Vagina (tissue), 2 donors: ENCODE data around the gene AANAT.
A peak's percentile ranks its signal among the peaks of the same experiment; 100 is the strongest.

Experiments used
- POLR2A ChIP-seq, 2 donors: fragments of 450-650 bp; IDR thresholded peaks; one replicate each; pipeline ENCODE4 v1.6.1; 2017; ENCODE audit warnings: antibody characterized with exemption in 2 of 2, mild to moderate bottlenecking in 2 of 2, moderate library complexity in 2 of 2
- TF ChIP-seq, protein P1 (sequence below), 3 experiments: fragments of 450-650 bp in 2 of 3; fragments of 200-600 bp in 1 of 3; sonication (generic) in 1 of 3; IDR thresholded peaks; one replicate each; pipeline ENCODE4 v1.5.1; 2017 to 2019; ENCODE audit warnings: antibody characterized with exemption in 3 of 3, mild to moderate bottlenecking in 2 of 3, moderate library complexity in 2 of 3

DNA sequence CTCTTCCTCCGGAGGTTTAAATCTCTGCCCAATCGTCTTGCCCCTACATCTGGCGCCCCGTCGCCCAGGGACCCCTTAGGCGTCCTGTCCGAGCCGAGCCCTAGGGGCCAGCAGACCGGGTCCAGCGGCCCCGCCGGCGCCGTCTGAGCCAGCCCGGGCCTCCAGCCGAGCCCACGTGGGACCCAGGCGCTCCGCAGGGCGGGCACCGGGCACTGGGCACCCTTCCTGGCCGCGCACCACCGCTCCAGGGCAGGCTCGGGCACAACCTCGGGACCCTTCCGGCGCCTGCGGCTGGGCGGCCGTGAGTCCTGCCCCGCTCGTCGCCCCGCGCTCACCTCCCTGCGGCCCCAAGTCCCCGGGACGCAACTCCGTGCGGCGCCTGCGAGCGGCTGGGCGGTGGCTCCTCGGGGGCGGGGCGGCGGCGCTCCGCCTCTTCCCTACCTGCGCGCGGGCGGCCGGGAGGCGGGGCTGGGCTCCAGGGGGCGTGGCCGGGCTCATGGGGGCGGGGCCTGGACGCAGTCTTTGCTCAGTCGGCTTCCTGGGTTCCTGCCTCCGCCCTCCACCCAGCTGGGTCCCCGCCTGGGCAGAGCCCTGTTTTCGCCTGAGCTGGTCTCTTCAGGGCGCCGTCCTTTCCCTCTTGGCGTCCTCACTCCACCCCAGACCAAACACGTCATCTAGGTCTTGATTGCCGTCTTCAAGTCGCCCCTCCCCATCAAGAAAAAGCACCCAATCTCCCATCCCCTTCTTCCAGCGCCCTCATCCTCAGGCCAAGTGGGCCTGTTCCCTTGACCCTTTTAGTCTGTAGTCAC lies 33.8 kb downstream of the AANAT start, which contains the start of gene RHBDF2:
- TF ChIP-seq, protein P1, sequence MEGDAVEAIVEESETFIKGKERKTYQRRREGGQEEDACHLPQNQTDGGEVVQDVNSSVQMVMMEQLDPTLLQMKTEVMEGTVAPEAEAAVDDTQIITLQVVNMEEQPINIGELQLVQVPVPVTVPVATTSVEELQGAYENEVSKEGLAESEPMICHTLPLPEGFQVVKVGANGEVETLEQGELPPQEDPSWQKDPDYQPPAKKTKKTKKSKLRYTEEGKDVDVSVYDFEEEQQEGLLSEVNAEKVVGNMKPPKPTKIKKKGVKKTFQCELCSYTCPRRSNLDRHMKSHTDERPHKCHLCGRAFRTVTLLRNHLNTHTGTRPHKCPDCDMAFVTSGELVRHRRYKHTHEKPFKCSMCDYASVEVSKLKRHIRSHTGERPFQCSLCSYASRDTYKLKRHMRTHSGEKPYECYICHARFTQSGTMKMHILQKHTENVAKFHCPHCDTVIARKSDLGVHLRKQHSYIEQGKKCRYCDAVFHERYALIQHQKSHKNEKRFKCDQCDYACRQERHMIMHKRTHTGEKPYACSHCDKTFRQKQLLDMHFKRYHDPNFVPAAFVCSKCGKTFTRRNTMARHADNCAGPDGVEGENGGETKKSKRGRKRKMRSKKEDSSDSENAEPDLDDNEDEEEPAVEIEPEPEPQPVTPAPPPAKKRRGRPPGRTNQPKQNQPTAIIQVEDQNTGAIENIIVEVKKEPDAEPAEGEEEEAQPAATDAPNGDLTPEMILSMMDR (IDR thresholded peaks at IDR 0.05): no peak
- TF ChIP-seq POLR2A (IDR thresholded peaks at IDR 0.05): peak in 1 of 2 donors; percentile 80
